ENCODE results near the gene DEGS1.
"Not testable (repeated sequence)": the region's sequence is repeated elsewhere in the genome, so short reads cannot be mapped to it uniquely, and the experiment has no call there.

The DEGS1 gene

GRCh38 chr1:224181453-224181810, 1.6 kb upstream of the DEGS1 start:
- no peak for DNase-seq

GRCh38 chr1:224182057-224182865, 779 bp upstream of the DEGS1 start:
- DNase-seq = peak; percentile 51 to 66

GRCh38 chr1:224183591-224184312, 712 bp downstream of the DEGS1 start:
- peak; percentile 66 to 74 for DNase-seq

- no peak for DNase-seq
These were observed 2.2 kb downstream of the DEGS1 start for GRCh38 chr1:224185208-224185607.

GRCh38 chr1:224188286-224188685, 5.2 kb downstream of the DEGS1 start:
- no peak for DNase-seq

GRCh38 chr1:224189561-224189960, 6.5 kb downstream of the DEGS1 start:
- DNase-seq = no peak

GRCh38 chr1:224192082-224192788, 9.2 kb downstream of the DEGS1 start:
- DNase-seq = no peak

- DNase-seq = no peak
These were observed 10.4 kb downstream of the DEGS1 start for GRCh38 chr1:224193319-224193966.

GRCh38 chr1:224196813-224197600, 14.0 kb downstream of the DEGS1 start:
- DNase-seq = no peak

GRCh38 chr1:224198572-224198971, 15.5 kb downstream of the DEGS1 start:
- no peak for DNase-seq

GRCh38 chr1:224199679-224200078, 16.6 kb downstream of the DEGS1 start:
- DNase-seq = no peak

- no peak for DNase-seq
These were observed 18.3 kb downstream of the DEGS1 start for GRCh38 chr1:224201383-224201782.

- no peak for DNase-seq
These were observed 18.8 kb downstream of the DEGS1 start for GRCh38 chr1:224201853-224202252.

- DNase-seq = no peak
These were observed 20.4 kb downstream of the DEGS1 start for GRCh38 chr1:224203243-224204016.

- DNase-seq = peak; percentile 29 to 55
These were observed 22.4 kb downstream of the DEGS1 start for GRCh38 chr1:224205438-224205840.

GRCh38 chr1:224205931-224206538, 23.0 kb downstream of the DEGS1 start:
- DNase-seq = not testable (repeated sequence)

GRCh38 chr1:224211206-224211962, 28.3 kb downstream of the DEGS1 start:
- DNase-seq = no peak

GRCh38 chr1:224212618-224213061, 29.6 kb downstream of the DEGS1 start:
- no peak for DNase-seq

GRCh38 chr1:224213438-224214119, 30.5 kb downstream of the DEGS1 start:
- DNase-seq = no peak

GRCh38 chr1:224216382-224216781, 33.3 kb downstream of the DEGS1 start:
- no peak for DNase-seq
